GM12878 (cell line): ENCODE results near the gene ANKMY1. TPM values are rescaled to one million over a fixed set of nuclear protein-coding genes. Genes with fewer than 3 reads are reported as not detected.

ENCODE experiments used
- BCLAF1 ChIP-seq: fragments of 450-650 bp; IDR thresholded peaks from 2 replicates; pipeline ENCODE4 v1.6.1; 2017; ENCODE audit warnings: antibody characterized with exemption, mild to moderate bottlenecking, moderate library complexity
- BRCA1 ChIP-seq: IDR thresholded peaks from 2 replicates; pipeline ENCODE4 v1.6.1; 2011; ENCODE audit warnings: low read depth, low read length, improper control_type of control experiment
- CHD4 ChIP-seq: fragments of 200-600 bp; sonication (generic); IDR thresholded peaks from 2 replicates; pipeline ENCODE4 v1.6.1; 2016; ENCODE audit warnings: mild to moderate bottlenecking
- E4F1 ChIP-seq: fragments of 450-650 bp; IDR thresholded peaks from 2 replicates; pipeline ENCODE4 v1.6.1; 2018; ENCODE audit warnings: borderline replicate concordance, mild to moderate bottlenecking; ENCODE audit not compliant: partially characterized antibody
- EED ChIP-seq: sonication (generic); IDR thresholded peaks from 2 replicates; pipeline ENCODE4 v1.6.1; 2016; ENCODE audit warnings: antibody characterized with exemption, low read depth
- EGR1 ChIP-seq, 2 experiments: IDR thresholded peaks; 1 replicate in 1 of 2; 2 replicates in 1 of 2; pipeline ENCODE4 v1.6.1; 2011 to 2012; ENCODE audit warnings: low read depth in 2 of 2, low read length in 2 of 2, borderline replicate concordance in 1 of 2, mild to moderate bottlenecking in 1 of 2, moderate library complexity in 1 of 2
- MTA3 ChIP-seq: IDR thresholded peaks from 2 replicates; pipeline ENCODE4 v1.6.1; 2012; ENCODE audit warnings: low read length, inconsistent platforms, borderline replicate concordance
- NFYB ChIP-seq: IDR thresholded peaks from 2 replicates; pipeline ENCODE4 v1.6.1; 2011; ENCODE audit warnings: low read depth, mild to moderate bottlenecking, low read length, improper control_type of control experiment, moderate library complexity; ENCODE audit not compliant: insufficient read depth
- RB1 ChIP-seq: fragments of 450-650 bp; formaldehyde crosslinking; IDR thresholded peaks from 2 replicates; pipeline ENCODE4 v1.6.1; 2017; ENCODE audit warnings: mild to moderate bottlenecking, borderline replicate concordance
- SMC3 ChIP-seq: IDR thresholded peaks from 2 replicates; pipeline ENCODE4 v1.6.1; 2011; ENCODE audit warnings: low read length, improper control_type of control experiment, borderline replicate concordance
- ZNF207 ChIP-seq: fragments of 450-650 bp; IDR thresholded peaks from 2 replicates; pipeline ENCODE4 v1.6.1; 2014; ENCODE audit warnings: antibody characterized with exemption, mild to moderate bottlenecking, borderline replicate concordance
- polyA plus RNA-seq, 11 experiments: library from polyadenylated mRNA; depleted of rRNA in 4 of 11; unstranded in 6 of 11; stranded (reverse) in 5 of 11; fragments of >200 nt; fragmentation: Nextera tagmentation in 4 of 11; fragmentation: Illumina TruSeq in 1 of 11; extraction: Ambion mirVana in 4 of 11; extraction: Trizol in 1 of 11; gene quantifications; 1 replicate in 1 of 11; 2 replicates in 10 of 11; pipeline versions ENCODE4 v1.2.1 to v1.2.3, GENCODE V29; 2011 to 2016; ENCODE audit warnings: inconsistent platforms in 2 of 11, missing spikeins in 2 of 11, low read depth in 1 of 11
- total RNA-seq, 4 experiments: library from RNA; depleted of rRNA in 3 of 4; stranded (reverse); fragments of >200 nt in 3 of 4; fragmentation: Illumina TruSeq in 1 of 4; extraction: Trizol in 1 of 4; gene quantifications; 2 replicates each; pipeline versions ENCODE4 v1.2.1 to v1.2.3, GENCODE V29; 2013 to 2021
- TF ChIP-seq, protein P1 (sequence below): IDR thresholded peaks from 2 replicates; pipeline ENCODE4 v1.6.1; 2012; ENCODE audit warnings: improper control_type of control experiment, low read depth, low read length; ENCODE audit not compliant: insufficient replicate concordance
- TF ChIP-seq, protein P2 (sequence below): fragments of 450-650 bp; formaldehyde crosslinking; IDR thresholded peaks from 2 replicates; pipeline ENCODE4 v1.4.0; 2020; ENCODE audit warnings: mild to moderate bottlenecking, moderate library complexity

Gene ANKMY1
- total and polyA plus RNA-seq, 10 of the 15 experiments (the other 5 are each of a cell fraction or from before 2014, with no cell fraction given) = 1.1 to 15.3 (median 11.1) TPM

- TF ChIP-seq, protein P1, sequence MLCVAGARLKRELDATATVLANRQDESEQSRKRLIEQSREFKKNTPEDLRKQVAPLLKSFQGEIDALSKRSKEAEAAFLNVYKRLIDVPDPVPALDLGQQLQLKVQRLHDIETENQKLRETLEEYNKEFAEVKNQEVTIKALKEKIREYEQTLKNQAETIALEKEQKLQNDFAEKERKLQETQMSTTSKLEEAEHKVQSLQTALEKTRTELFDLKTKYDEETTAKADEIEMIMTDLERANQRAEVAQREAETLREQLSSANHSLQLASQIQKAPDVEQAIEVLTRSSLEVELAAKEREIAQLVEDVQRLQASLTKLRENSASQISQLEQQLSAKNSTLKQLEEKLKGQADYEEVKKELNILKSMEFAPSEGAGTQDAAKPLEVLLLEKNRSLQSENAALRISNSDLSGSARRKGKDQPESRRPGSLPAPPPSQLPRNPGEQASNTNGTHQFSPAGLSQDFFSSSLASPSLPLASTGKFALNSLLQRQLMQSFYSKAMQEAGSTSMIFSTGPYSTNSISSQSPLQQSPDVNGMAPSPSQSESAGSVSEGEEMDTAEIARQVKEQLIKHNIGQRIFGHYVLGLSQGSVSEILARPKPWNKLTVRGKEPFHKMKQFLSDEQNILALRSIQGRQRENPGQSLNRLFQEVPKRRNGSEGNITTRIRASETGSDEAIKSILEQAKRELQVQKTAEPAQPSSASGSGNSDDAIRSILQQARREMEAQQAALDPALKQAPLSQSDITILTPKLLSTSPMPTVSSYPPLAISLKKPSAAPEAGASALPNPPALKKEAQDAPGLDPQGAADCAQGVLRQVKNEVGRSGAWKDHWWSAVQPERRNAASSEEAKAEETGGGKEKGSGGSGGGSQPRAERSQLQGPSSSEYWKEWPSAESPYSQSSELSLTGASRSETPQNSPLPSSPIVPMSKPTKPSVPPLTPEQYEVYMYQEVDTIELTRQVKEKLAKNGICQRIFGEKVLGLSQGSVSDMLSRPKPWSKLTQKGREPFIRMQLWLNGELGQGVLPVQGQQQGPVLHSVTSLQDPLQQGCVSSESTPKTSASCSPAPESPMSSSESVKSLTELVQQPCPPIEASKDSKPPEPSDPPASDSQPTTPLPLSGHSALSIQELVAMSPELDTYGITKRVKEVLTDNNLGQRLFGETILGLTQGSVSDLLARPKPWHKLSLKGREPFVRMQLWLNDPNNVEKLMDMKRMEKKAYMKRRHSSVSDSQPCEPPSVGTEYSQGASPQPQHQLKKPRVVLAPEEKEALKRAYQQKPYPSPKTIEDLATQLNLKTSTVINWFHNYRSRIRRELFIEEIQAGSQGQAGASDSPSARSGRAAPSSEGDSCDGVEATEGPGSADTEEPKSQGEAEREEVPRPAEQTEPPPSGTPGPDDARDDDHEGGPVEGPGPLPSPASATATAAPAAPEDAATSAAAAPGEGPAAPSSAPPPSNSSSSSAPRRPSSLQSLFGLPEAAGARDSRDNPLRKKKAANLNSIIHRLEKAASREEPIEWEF = no peak
- TF ChIP-seq ZNF207 = no peak
- no peak for TF ChIP-seq CHD4
- no peak for TF ChIP-seq E4F1
- TF ChIP-seq NFYB = no peak
- no peak for TF ChIP-seq EGR1 (IDR thresholded peaks at IDR 0.05; ENCODE audit: borderline replicate concordance in 1 of 2, low read depth in 2 of 2, low read length in 2 of 2)
- TF ChIP-seq MTA3 = no peak
- no peak for TF ChIP-seq EED
- TF ChIP-seq, protein P2, sequence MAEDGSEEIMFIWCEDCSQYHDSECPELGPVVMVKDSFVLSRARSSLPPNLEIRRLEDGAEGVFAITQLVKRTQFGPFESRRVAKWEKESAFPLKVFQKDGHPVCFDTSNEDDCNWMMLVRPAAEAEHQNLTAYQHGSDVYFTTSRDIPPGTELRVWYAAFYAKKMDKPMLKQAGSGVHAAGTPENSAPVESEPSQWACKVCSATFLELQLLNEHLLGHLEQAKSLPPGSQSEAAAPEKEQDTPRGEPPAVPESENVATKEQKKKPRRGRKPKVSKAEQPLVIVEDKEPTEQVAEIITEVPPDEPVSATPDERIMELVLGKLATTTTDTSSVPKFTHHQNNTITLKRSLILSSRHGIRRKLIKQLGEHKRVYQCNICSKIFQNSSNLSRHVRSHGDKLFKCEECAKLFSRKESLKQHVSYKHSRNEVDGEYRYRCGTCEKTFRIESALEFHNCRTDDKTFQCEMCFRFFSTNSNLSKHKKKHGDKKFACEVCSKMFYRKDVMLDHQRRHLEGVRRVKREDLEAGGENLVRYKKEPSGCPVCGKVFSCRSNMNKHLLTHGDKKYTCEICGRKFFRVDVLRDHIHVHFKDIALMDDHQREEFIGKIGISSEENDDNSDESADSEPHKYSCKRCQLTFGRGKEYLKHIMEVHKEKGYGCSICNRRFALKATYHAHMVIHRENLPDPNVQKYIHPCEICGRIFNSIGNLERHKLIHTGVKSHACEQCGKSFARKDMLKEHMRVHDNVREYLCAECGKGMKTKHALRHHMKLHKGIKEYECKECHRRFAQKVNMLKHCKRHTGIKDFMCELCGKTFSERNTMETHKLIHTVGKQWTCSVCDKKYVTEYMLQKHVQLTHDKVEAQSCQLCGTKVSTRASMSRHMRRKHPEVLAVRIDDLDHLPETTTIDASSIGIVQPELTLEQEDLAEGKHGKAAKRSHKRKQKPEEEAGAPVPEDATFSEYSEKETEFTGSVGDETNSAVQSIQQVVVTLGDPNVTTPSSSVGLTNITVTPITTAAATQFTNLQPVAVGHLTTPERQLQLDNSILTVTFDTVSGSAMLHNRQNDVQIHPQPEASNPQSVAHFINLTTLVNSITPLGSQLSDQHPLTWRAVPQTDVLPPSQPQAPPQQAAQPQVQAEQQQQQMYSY (CRISPR knock-in tag) = no peak
- no peak for TF ChIP-seq BRCA1
- no peak for TF ChIP-seq RB1
- no peak for TF ChIP-seq BCLAF1
- TF ChIP-seq SMC3 = no peak
- TF ChIP-seq, all 136 proteins: peak for 0
Measured at GRCh38 chr2:240527153-240527750, 30.5 kb downstream of the ANKMY1 start (continued).
